ENCODE measurements around the gene ZNF691.

Gene ZNF691

DNA sequence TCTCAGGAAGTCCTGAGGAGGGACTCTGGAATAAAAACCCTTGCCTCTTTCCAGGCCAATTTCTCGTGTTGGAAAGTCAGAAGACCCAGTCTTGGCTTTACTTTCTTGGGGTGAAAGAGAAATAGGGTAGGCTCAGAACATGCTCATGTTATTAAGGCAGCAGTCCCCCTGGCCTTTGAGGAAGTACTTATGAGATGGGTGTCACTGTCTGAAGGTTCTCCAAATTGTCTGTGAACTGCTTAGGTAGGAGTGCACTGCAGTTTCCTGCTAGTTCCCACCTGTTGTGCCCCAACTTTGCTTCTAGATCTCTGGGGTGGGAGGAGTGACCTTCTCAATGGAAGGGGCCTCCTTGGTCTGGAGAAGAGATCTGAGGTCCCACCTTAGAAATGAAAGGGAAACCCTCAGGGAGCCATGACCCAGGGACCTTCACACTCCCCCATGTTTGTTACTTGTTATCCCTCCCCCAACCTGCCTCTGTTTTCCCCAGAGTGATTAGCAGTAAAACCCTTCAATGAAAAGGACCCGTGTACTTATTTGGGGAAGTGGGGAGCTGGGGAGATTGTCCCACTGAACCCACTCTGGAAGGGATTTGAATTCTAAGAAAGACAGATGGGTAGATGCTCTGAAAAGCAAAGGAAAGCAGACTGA, 5.7 kb downstream of the ZNF691 start:
- Histone ChIP-seq H3K27ac (ENCODE audit: extremely low read depth, low read depth, low read length) (no peak overlapping the region), H3K4me3 (ENCODE audit: low read depth, low read length) (no peak overlapping the region), H3K4me1 (ENCODE audit: control insufficient read depth, insufficient read depth, low read length) (no peaks in the 10 kb centered on the region), H3K9me3 (ENCODE audit: control insufficient read depth, insufficient read depth, low read depth, low read length) (no peaks in the 10 kb centered on the region), H3K36me3 (ENCODE audit: control insufficient read depth in 2 of 2, insufficient read depth in 1 of 2, low read length in 2 of 2) (peaks cover 10 to 49% of the 10 kb centered on the region in 2 experiments; a peak in 2 of 3 replicates)
- ChIA-PET POLR2A (no interaction called here), CTCF (no interaction called here)
- no peak for TF ChIP-seq WT1 (tag by site-specific recombination; IDR thresholded peaks at IDR 0.05)
- no peak for TF ChIP-seq ZBTB7A (tag by site-specific recombination; IDR thresholded peaks at IDR 0.05; ENCODE audit: low read depth)
- TF ChIP-seq, protein P1, sequence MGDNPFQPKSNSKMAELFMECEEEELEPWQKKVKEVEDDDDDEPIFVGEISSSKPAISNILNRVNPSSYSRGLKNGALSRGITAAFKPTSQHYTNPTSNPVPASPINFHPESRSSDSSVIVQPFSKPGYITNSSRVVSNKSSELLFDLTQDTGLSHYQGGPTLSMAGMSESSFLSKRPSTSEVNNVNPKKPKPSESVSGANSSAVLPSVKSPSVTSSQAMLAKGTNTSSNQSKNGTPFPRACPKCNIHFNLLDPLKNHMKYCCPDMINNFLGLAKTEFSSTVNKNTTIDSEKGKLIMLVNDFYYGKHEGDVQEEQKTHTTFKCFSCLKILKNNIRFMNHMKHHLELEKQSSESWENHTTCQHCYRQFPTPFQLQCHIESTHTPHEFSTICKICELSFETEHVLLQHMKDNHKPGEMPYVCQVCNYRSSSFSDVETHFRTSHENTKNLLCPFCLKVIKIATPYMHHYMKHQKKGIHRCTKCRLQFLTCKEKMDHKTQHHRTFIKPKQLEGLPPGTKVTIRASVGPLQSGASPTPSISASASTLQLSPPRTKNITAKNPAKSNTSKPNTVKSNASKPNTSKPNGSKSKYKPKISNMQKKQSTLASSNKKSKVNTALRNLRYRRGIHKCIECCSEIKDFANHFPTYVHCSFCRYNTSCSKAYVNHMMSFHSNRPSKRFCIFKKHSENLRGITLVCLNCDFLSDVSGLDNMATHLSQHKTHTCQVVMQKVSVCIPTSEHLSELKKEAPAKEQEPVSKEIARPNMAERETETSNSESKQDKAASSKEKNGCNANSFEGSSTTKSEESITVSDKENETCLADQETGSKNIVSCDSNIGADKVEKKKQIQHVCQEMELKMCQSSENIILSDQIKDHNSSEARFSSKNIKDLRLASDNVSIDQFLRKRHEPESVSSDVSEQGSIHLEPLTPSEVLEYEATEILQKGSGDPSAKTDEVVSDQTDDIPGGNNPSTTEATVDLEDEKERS (tag by site-specific recombination; IDR thresholded peaks at IDR 0.05) = no peak
- TF ChIP-seq ZNF19 (tag by site-specific recombination; IDR thresholded peaks at IDR 0.05; ENCODE audit: low read depth) = no peak
- no peak for TF ChIP-seq ZNF26 (tag by site-specific recombination; IDR thresholded peaks at IDR 0.05)
- TF ChIP-seq, protein P2, sequence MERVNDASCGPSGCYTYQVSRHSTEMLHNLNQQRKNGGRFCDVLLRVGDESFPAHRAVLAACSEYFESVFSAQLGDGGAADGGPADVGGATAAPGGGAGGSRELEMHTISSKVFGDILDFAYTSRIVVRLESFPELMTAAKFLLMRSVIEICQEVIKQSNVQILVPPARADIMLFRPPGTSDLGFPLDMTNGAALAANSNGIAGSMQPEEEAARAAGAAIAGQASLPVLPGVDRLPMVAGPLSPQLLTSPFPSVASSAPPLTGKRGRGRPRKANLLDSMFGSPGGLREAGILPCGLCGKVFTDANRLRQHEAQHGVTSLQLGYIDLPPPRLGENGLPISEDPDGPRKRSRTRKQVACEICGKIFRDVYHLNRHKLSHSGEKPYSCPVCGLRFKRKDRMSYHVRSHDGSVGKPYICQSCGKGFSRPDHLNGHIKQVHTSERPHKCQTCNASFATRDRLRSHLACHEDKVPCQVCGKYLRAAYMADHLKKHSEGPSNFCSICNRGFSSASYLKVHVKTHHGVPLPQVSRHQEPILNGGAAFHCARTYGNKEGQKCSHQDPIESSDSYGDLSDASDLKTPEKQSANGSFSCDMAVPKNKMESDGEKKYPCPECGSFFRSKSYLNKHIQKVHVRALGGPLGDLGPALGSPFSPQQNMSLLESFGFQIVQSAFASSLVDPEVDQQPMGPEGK (tag by site-specific recombination; IDR thresholded peaks at IDR 0.05) = no peak
- TF ChIP-seq ZNF768 (tag by site-specific recombination; IDR thresholded peaks at IDR 0.05) = no peak
- no peak for TF ChIP-seq ZNF555 (tag by site-specific recombination; conservative IDR thresholded peaks at IDR 0.05)
- no peak for TF ChIP-seq INSM2 (tag by site-specific recombination; IDR thresholded peaks at IDR 0.05)
- TF ChIP-seq, protein P3, sequence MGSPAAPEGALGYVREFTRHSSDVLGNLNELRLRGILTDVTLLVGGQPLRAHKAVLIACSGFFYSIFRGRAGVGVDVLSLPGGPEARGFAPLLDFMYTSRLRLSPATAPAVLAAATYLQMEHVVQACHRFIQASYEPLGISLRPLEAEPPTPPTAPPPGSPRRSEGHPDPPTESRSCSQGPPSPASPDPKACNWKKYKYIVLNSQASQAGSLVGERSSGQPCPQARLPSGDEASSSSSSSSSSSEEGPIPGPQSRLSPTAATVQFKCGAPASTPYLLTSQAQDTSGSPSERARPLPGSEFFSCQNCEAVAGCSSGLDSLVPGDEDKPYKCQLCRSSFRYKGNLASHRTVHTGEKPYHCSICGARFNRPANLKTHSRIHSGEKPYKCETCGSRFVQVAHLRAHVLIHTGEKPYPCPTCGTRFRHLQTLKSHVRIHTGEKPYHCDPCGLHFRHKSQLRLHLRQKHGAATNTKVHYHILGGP (tag by site-specific recombination; IDR thresholded peaks at IDR 0.05) = no peak
- no peak for TF ChIP-seq ZNF785 (tag by site-specific recombination; IDR thresholded peaks at IDR 0.05)
- TF ChIP-seq ZNF843 (tag by site-specific recombination; IDR thresholded peaks at IDR 0.05) = no peak
- no peak for TF ChIP-seq ZNF214 (tag by site-specific recombination; IDR thresholded peaks at IDR 0.05; ENCODE audit: borderline replicate concordance)
- TF ChIP-seq SALL2 (tag by site-specific recombination; IDR thresholded peaks at IDR 0.05; ENCODE audit: borderline replicate concordance) = no peak
- no peak for TF ChIP-seq ZNF704 (tag by site-specific recombination; IDR thresholded peaks at IDR 0.05)
- TF ChIP-seq ZNF549 (tag by site-specific recombination; IDR thresholded peaks at IDR 0.05) = no peak
- no peak for TF ChIP-seq ZNF623 (tag by site-specific recombination; IDR thresholded peaks at IDR 0.05)
